DOHH2 (cell line): ENCODE data around the gene GAST.

ENCODE experiments used
- H3F3A ChIP-seq: fragments of 200-600 bp; sonication (generic), shearing (Covaris generic); 2 replicates; pipeline ENCODE4 v1.6.0; 2016; ENCODE audit warnings: antibody characterized with exemption, mild to moderate bottlenecking; ENCODE audit not compliant: control insufficient read depth, insufficient read depth
- H3K27ac ChIP-seq: fragments of 200-600 bp; sonication (generic); 2 replicates; pipeline ENCODE4 v1.5.1; 2014; ENCODE audit warnings: low read depth, mild to moderate bottlenecking, low read length, moderate library complexity
- H3K27me3 ChIP-seq: fragments of 200-600 bp; sonication (generic); 2 replicates; pipeline ENCODE4 v1.6.1; 2014; ENCODE audit warnings: mild to moderate bottlenecking, low read length, mixed read lengths; ENCODE audit not compliant: control insufficient read depth
- H3K36me3 ChIP-seq: fragments of 200-600 bp; sonication (generic); 2 replicates; pipeline ENCODE4 v1.6.1; 2014; ENCODE audit warnings: mild to moderate bottlenecking, low read length, moderate library complexity, mixed read lengths; ENCODE audit not compliant: control insufficient read depth
- H3K4me1 ChIP-seq: fragments of 200-600 bp; sonication (generic); 2 replicates; pipeline ENCODE4 v1.6.1; 2014; ENCODE audit warnings: mild to moderate bottlenecking, low read length, mixed read lengths; ENCODE audit not compliant: control insufficient read depth
- H3K4me2 ChIP-seq: fragments of 200-600 bp; sonication (generic); 2 replicates; pipeline ENCODE4 v1.6.0; 2014; ENCODE audit warnings: mild to moderate bottlenecking, low read length, moderate library complexity
- H3K4me3 ChIP-seq: fragments of 200-600 bp; sonication (generic); 2 replicates; pipeline ENCODE4 v1.5.1; 2014; ENCODE audit warnings: mild to moderate bottlenecking, low read length, mixed read lengths
- H3K79me2 ChIP-seq: fragments of 200-600 bp; sonication (generic); 2 replicates; pipeline ENCODE4 v1.6.1; 2014; ENCODE audit warnings: mild to moderate bottlenecking, low read length, mixed read lengths; ENCODE audit not compliant: control insufficient read depth
- H3K9me2 ChIP-seq: fragments of 200-600 bp; sonication (generic); replicated peaks from 2 replicates; pipeline ENCODE4 v1.6.1; 2014; ENCODE audit warnings: mild to moderate bottlenecking, low read length, mixed read lengths; ENCODE audit not compliant: control insufficient read depth
- H3K9me3 ChIP-seq: fragments of 200-600 bp; sonication (generic); 2 replicates; pipeline ENCODE4 v1.6.1; 2014; ENCODE audit warnings: antibody characterized with exemption, low read length, mixed read lengths; ENCODE audit not compliant: control insufficient read depth, insufficient read depth
- H4K20me1 ChIP-seq: fragments of 200-600 bp; sonication (generic); 2 replicates; pipeline ENCODE4 v1.6.0; 2014; ENCODE audit warnings: low read depth, mild to moderate bottlenecking, antibody characterized with exemption, low read length, moderate library complexity; ENCODE audit not compliant: control insufficient read depth, insufficient read depth
- CTCF ChIP-seq: fragments of 200-600 bp; sonication (generic); IDR thresholded peaks from one replicate; pipeline ENCODE4 v1.5.1; 2014; ENCODE audit warnings: antibody characterized with exemption, mild to moderate bottlenecking, low read depth, low read length; ENCODE audit not compliant: poor library complexity, severe bottlenecking
- EZH2phosphoT487 ChIP-seq: fragments of 200-600 bp; sonication (generic); IDR thresholded peaks from 2 replicates; pipeline ENCODE4 v1.6.1; 2017; ENCODE audit warnings: borderline replicate concordance, mild to moderate bottlenecking, antibody characterized with exemption, low read length, moderate library complexity, mixed read lengths

The GAST gene

GRCh38 chr17:41740506-41740905, 28.4 kb downstream of the GAST start:
- peaks cover 11% of the 10 kb centered on the region for H3K27me3 ChIP-seq
- no peaks in the 10 kb centered on the region for H3K79me2 ChIP-seq
- H3F3A ChIP-seq, result no peaks in the 10 kb centered on the region
- peaks cover 5% of the 10 kb centered on the region for H3K4me1 ChIP-seq
- no peak overlapping the region for H3K4me2 ChIP-seq
- H3K9me2 ChIP-seq, result no peaks in the 10 kb centered on the region
- H4K20me1 ChIP-seq, result no peaks in the 10 kb centered on the region
- H3K27ac ChIP-seq, result no peak overlapping the region
- no peaks in the 10 kb centered on the region for H3K9me3 ChIP-seq
- no peaks in the 10 kb centered on the region for H3K36me3 ChIP-seq
- TF ChIP-seq CTCF (no peak), EZH2phosphoT487 (no peak)
- H3K4me3 ChIP-seq, result no peak overlapping the region

- Histone ChIP-seq H3K27me3 (peaks cover 10% of the 10 kb centered on the region), H3K36me3 (no peaks in the 10 kb centered on the region), H3K27ac (no peak overlapping the region), H3K9me3 (no peaks in the 10 kb centered on the region), H3F3A (no peaks in the 10 kb centered on the region), H3K4me2 (no peak overlapping the region), H3K4me3 (no peak overlapping the region), H3K9me2 (no peaks in the 10 kb centered on the region), H3K4me1 (peaks cover 5% of the 10 kb centered on the region), H3K79me2 (no peaks in the 10 kb centered on the region), H4K20me1 (no peaks in the 10 kb centered on the region)
- TF ChIP-seq EZH2phosphoT487 (no peak), CTCF (no peak)
These were observed 29.6 kb downstream of the GAST start for GRCh38 chr17:41741709-41742108.

- Histone ChIP-seq H3K4me3 (no peak overlapping the region), H3F3A (no peaks in the 10 kb centered on the region), H3K9me2 (no peaks in the 10 kb centered on the region), H3K27ac (no peak overlapping the region), H3K4me1 (no peaks in the 10 kb centered on the region), H3K36me3 (no peaks in the 10 kb centered on the region), H3K79me2 (no peaks in the 10 kb centered on the region), H3K9me3 (no peaks in the 10 kb centered on the region), H3K4me2 (no peak overlapping the region), H3K27me3 (peaks cover 6% of the 10 kb centered on the region), H4K20me1 (no peaks in the 10 kb centered on the region)
- TF ChIP-seq EZH2phosphoT487 (no peak), CTCF (no peak)
These were observed 36.1 kb downstream of the GAST start for GRCh38 chr17:41748275-41748674.

- Histone ChIP-seq H3K27ac (no peak overlapping the region), H3F3A (no peaks in the 10 kb centered on the region), H3K36me3 (no peaks in the 10 kb centered on the region), H3K4me2 (no peak overlapping the region), H3K9me2 (no peaks in the 10 kb centered on the region), H3K27me3 (peaks cover 6% of the 10 kb centered on the region), H3K4me3 (no peak overlapping the region), H4K20me1 (no peaks in the 10 kb centered on the region), H3K79me2 (no peaks in the 10 kb centered on the region), H3K4me1 (no peaks in the 10 kb centered on the region), H3K9me3 (no peaks in the 10 kb centered on the region)
- TF ChIP-seq EZH2phosphoT487 (no peak), CTCF (no peak)
These were observed 38.7 kb downstream of the GAST start for GRCh38 chr17:41750862-41751261.
